B cell (primary cell): ENCODE results near the gene ORAI1. TPM values are rescaled to one million over a fixed set of nuclear protein-coding genes. Genes with fewer than 3 reads are reported as not detected.

Source experiments
- ATAC-seq: fragments of 200-7000 bp; cut with Tn5 transposase; one replicate; pipeline ENCODE4 v1.10.0; 2021; ENCODE audit warnings: low read depth, mild to moderate bottlenecking, moderate number of reproducible peaks, moderate library complexity
- CTCF ChIA-PET: fragments of 350-600 bp; sonication (Branson Sonifier 250); formaldehyde crosslinking; loops from one replicate; lab custom pipeline; 2021; ENCODE audit warnings: antibody characterized with exemption, inconsistent platforms; lab: Charles Lee
- POLR2A ChIA-PET: fragments of 350-600 bp; sonication (Branson Sonifier 250); formaldehyde crosslinking; loops from one replicate; lab custom pipeline; 2021; ENCODE audit warnings: antibody characterized with exemption; lab: Charles Lee
- DNase-seq: peaks from one replicate; pipeline ENCODE4 v3.0.0; 2013
- H2AFZ ChIP-seq: 2 replicates; pipeline ENCODE4 v1.6.1; 2012; ENCODE audit warnings: mild to moderate bottlenecking, low read depth, low read length; ENCODE audit not compliant: insufficient read depth, poor library complexity, severe bottlenecking
- H3K27ac ChIP-seq, 2 donors: 1 replicate in 1 of 2; 2 replicates in 1 of 2; pipeline ENCODE4 v1.5.1; 2012 to 2013; ENCODE audit warnings: low read length in 2 of 2, mild to moderate bottlenecking in 2 of 2, moderate library complexity in 1 of 2
- H3K27me3 ChIP-seq, 4 experiments: fragments of 200-600 bp in 1 of 4; sonication (generic) in 1 of 4; replicated peaks in 1 of 4; 1 replicate in 2 of 4; 2 replicates in 2 of 4; pipeline versions ENCODE4 v1.6.1 to v1.7.0; 2013 to 2016; ENCODE audit warnings: low read length in 3 of 4, mild to moderate bottlenecking in 2 of 4, mixed read lengths in 1 of 4, moderate library complexity in 1 of 4; ENCODE audit not compliant: insufficient read depth in 4 of 4, control insufficient read depth in 3 of 4; ENCODE audit errors: control extremely low read depth in 1 of 4
- H3K36me3 ChIP-seq, 2 experiments: replicated peaks in 1 of 2; 1 replicate in 1 of 2; 2 replicates in 1 of 2; pipeline versions ENCODE4 v1.6.1 to v1.7.1; 2013; ENCODE audit warnings: low read length in 1 of 2; ENCODE audit not compliant: insufficient read depth in 2 of 2, control insufficient read depth in 1 of 2; ENCODE audit errors: control extremely low read depth in 1 of 2, extremely low read depth in 1 of 2
- H3K4me1 ChIP-seq, 2 donors: fragments of 200-600 bp in 1 of 2; sonication (generic) in 1 of 2; 1 replicate in 1 of 2; 2 replicates in 1 of 2; pipeline versions ENCODE4 v1.5.1 to v1.6.1; 2013 to 2017; ENCODE audit warnings: low read length in 2 of 2; ENCODE audit not compliant: control insufficient read depth in 2 of 2, insufficient read depth in 2 of 2
- H3K4me2 ChIP-seq: replicated peaks from 2 replicates; pipeline ENCODE3; 2012; ENCODE audit warnings: mild to moderate bottlenecking, low read depth, low read length; ENCODE audit not compliant: poor library complexity, severe bottlenecking
- H3K4me3 ChIP-seq, 5 experiments: fragments of 200-600 bp in 1 of 5; sonication (generic) in 1 of 5; 1 replicate in 3 of 5; 2 replicates in 2 of 5; pipeline versions ENCODE4 v1.5.1 to v1.7.0; 2011 to 2016; ENCODE audit warnings: low read length in 4 of 5, mild to moderate bottlenecking in 4 of 5, low read depth in 2 of 5, control low read depth in 1 of 5, moderate library complexity in 1 of 5; ENCODE audit not compliant: insufficient read depth in 1 of 5; ENCODE audit errors: control extremely low read depth in 1 of 5, extremely low read depth in 1 of 5
- H3K79me2 ChIP-seq: fragments of 200-600 bp; sonication (generic); one replicate; pipeline ENCODE4 v1.6.0; 2016; ENCODE audit warnings: low read length; ENCODE audit not compliant: control insufficient read depth, insufficient read depth
- H3K9ac ChIP-seq: fragments of 200-600 bp; sonication (generic); 2 replicates; pipeline ENCODE4 v1.6.1; 2017; ENCODE audit warnings: mild to moderate bottlenecking, low read length, moderate library complexity
- H3K9me3 ChIP-seq, 3 donors: one replicate each; pipeline versions ENCODE4 v1.6.1 to v1.7.1; 2013; ENCODE audit warnings: low read length in 2 of 3; ENCODE audit not compliant: control insufficient read depth in 2 of 3, insufficient read depth in 1 of 3; ENCODE audit errors: control extremely low read depth in 1 of 3
- H4K20me1 ChIP-seq: 2 replicates; pipeline ENCODE4 v1.6.0; 2012; ENCODE audit warnings: mild to moderate bottlenecking, low read length; ENCODE audit not compliant: insufficient read depth, control insufficient read depth, poor library complexity, severe bottlenecking
- H3K27ac Mint-ChIP-seq: one replicate; pipeline ENCODE4 v1.8.0; 2021; ENCODE audit warnings: mixed read lengths
- H3K27me3 Mint-ChIP-seq: one replicate; pipeline ENCODE4 v1.8.0; 2021; ENCODE audit warnings: mixed read lengths
- H3K4me1 Mint-ChIP-seq: one replicate; pipeline ENCODE4 v1.8.0; 2021; ENCODE audit warnings: mixed read lengths
- H3K4me3 Mint-ChIP-seq: one replicate; pipeline ENCODE4 v1.8.0; 2021; ENCODE audit warnings: mixed read lengths
- H3K9me3 Mint-ChIP-seq: one replicate; pipeline ENCODE4 v1.8.0; 2022; ENCODE audit warnings: mixed read lengths; ENCODE audit not compliant: insufficient read depth
- CTCF ChIP-seq: fragments of 200-600 bp; IDR thresholded peaks from one replicate; pipeline ENCODE4 v1.8.0; 2022; ENCODE audit warnings: antibody characterized with exemption, mild to moderate bottlenecking
- EZH2 ChIP-seq: IDR thresholded peaks from 2 replicates; pipeline ENCODE4 v1.6.1; 2012; ENCODE audit warnings: borderline replicate concordance, low read depth, mild to moderate bottlenecking, moderate library complexity, low read length; ENCODE audit not compliant: insufficient read depth, poor library complexity, severe bottlenecking
- WGBS: methylation state at CpG from one replicate; pipeline ENCODE4 v1.1.5; 2013; ENCODE audit warnings: missing lambda C conversion rate; ENCODE audit not compliant: insufficient coverage; 5-methylcytosine and 5-hydroxymethylcytosine counted together
- intact Hi-C: fragments of 100-400 bp; cut with micrococcal nuclease; formaldehyde crosslinking; loops from one replicate; pipeline ENCODE4 v1.10.0; 2022
- polyA plus RNA-seq: library from polyadenylated mRNA; depleted of rRNA; stranded (reverse); fragments of >200 nt; gene quantifications from 2 replicates; pipeline ENCODE4 v1.2.3, GENCODE V29; 2012
- total RNA-seq, 2 donors: library from RNA; stranded (reverse); fragments of 120-200 nt in 1 of 2; gene quantifications; 1 replicate in 1 of 2; 2 replicates in 1 of 2; pipeline versions ENCODE4 v1.2.3 to v1.2.4, GENCODE V29; 2013 to 2022

ORAI1 gene
- total and polyA plus RNA-seq, 2 donors (not counting 1 experiment from before 2014, with no cell fraction given): 43.2 to 66.0 TPM

GRCh38 chr12:121603581-121603980 is 22.7 kb upstream of the ORAI1 start:
- no peak overlapping the region for H2AFZ ChIP-seq
- ATAC-seq: no peak
- H3K4me2 ChIP-seq: no peak overlapping the region
- TF ChIP-seq CTCF (no peak), EZH2 (no peak)
- intact Hi-C loops: no loop called here
- H3K9me3 ChIP-seq: no peaks in the 10 kb centered on the region
- H4K20me1 ChIP-seq: no peaks in the 10 kb centered on the region
- no peak overlapping the region for H3K4me3 ChIP-seq
- H3K27me3 ChIP-seq: no peaks in the 10 kb centered on the region
- Mint-ChIP-seq H3K27ac (no peak overlapping the region), H3K27me3 (no peaks in the 10 kb centered on the region), H3K4me1 (no peaks in the 10 kb centered on the region), H3K4me3 (no peak overlapping the region), H3K9me3 (no peaks in the 10 kb centered on the region)
- no peak for DNase-seq
- CTCF ChIA-PET: no interaction called here
- POLR2A ChIA-PET: no interaction called here
- H3K79me2 ChIP-seq: no peaks in the 10 kb centered on the region
- no peak overlapping the region for H3K27ac ChIP-seq
- WGBS: 95% methylated on average over 6 of the region's 6 CpGs
- no peaks in the 10 kb centered on the region for H3K4me1 ChIP-seq
- no peak overlapping the region for H3K9ac ChIP-seq
- no peaks in the 10 kb centered on the region for H3K36me3 ChIP-seq

- Histone ChIP-seq H3K9ac (no peak overlapping the region), H3K27me3 (no peaks in the 10 kb centered on the region), H3K27ac (no peak overlapping the region), H4K20me1 (no peaks in the 10 kb centered on the region), H3K4me2 (no peak overlapping the region), H3K4me3 (no peak overlapping the region), H3K4me1 (no peaks in the 10 kb centered on the region), H2AFZ (no peak overlapping the region), H3K9me3 (peaks cover 0 to 4% (median 0%) of the 10 kb centered on the region in 3 donors), H3K36me3 (no peaks in the 10 kb centered on the region), H3K79me2 (no peaks in the 10 kb centered on the region)
- 94% methylated on average over 6 of the region's 6 CpGs for WGBS
- intact Hi-C loops: no loop called here
- POLR2A ChIA-PET: no interaction called here
- no peak overlapping the region for H3K27ac Mint-ChIP-seq
- CTCF ChIA-PET: no interaction called here
- ATAC-seq (no peak), DNase-seq (no peak)
- no peaks in the 10 kb centered on the region for H3K4me1 Mint-ChIP-seq
- no peaks in the 10 kb centered on the region for H3K9me3 Mint-ChIP-seq
- no peak overlapping the region for H3K4me3 Mint-ChIP-seq
- H3K27me3 Mint-ChIP-seq: no peaks in the 10 kb centered on the region
- TF ChIP-seq EZH2: no peak
- no peak for TF ChIP-seq CTCF
Observed at GRCh38 chr12:121608301-121608700, 18.0 kb upstream of the ORAI1 start.
